Subcutaneous adipose tissue (tissue), 4 donors: Measurements from ENCODE around the gene BOLL. TPM values are rescaled to one million over a fixed set of nuclear protein-coding genes. Genes with fewer than 3 reads are reported as not detected.

Experiments
- total RNA-seq, 4 donors: library from RNA; depleted of rRNA; stranded (reverse); fragments of >200 nt; gene quantifications; one replicate each; pipeline ENCODE4 v1.1.0, GENCODE V29; 2016
- TF ChIP-seq, protein P1 (sequence below): fragments of 450-650 bp; IDR thresholded peaks from one replicate; pipeline ENCODE4 v1.5.1; 2016; ENCODE audit warnings: low read depth, mild to moderate bottlenecking, control low read depth, antibody characterized with exemption, moderate library complexity

The BOLL gene
- total RNA-seq, 4 donors from 2014 or later = not detected

DNA sequence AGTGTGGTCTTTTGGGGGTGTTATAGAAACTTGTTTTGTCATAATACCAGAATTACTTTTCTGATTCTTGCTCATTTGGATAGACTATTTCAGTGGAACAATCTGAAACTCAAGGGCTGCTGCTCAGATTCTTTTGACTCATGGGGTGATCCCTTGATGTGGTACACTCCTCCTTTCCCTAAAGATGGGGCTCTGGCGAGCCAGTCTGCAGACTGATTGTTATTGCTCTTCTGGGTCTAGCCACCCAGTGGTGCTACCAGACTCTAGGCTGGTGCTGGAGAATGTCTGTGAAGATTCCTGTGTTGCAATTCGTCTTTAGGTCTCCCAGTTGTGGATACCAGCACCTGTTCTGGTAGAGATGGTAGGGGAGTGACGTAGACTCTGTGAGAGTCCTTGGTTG, 84.2 kb downstream of the BOLL start:
- TF ChIP-seq, protein P1, sequence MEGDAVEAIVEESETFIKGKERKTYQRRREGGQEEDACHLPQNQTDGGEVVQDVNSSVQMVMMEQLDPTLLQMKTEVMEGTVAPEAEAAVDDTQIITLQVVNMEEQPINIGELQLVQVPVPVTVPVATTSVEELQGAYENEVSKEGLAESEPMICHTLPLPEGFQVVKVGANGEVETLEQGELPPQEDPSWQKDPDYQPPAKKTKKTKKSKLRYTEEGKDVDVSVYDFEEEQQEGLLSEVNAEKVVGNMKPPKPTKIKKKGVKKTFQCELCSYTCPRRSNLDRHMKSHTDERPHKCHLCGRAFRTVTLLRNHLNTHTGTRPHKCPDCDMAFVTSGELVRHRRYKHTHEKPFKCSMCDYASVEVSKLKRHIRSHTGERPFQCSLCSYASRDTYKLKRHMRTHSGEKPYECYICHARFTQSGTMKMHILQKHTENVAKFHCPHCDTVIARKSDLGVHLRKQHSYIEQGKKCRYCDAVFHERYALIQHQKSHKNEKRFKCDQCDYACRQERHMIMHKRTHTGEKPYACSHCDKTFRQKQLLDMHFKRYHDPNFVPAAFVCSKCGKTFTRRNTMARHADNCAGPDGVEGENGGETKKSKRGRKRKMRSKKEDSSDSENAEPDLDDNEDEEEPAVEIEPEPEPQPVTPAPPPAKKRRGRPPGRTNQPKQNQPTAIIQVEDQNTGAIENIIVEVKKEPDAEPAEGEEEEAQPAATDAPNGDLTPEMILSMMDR = no peak

DNA sequence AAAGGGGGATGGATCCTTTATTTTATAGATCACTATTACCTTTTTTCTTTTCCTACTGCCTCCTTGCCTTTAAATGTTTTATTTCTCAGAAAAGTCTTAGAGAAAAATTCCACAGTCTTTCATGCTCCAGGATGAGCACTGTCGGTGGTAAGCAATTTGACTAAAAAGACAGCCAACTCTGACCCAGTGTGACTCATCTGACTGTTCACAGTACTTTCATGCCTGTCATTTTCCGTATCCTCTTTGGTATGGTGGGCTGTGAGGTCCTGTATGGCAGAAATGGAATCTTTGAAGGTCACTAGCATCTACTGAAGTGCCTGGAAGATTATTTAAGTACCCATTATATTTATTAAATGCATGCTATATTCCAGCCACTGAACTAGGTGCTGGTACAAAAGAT, 107.6 kb downstream of the BOLL start:
- TF ChIP-seq, protein P1 = no peak

DNA sequence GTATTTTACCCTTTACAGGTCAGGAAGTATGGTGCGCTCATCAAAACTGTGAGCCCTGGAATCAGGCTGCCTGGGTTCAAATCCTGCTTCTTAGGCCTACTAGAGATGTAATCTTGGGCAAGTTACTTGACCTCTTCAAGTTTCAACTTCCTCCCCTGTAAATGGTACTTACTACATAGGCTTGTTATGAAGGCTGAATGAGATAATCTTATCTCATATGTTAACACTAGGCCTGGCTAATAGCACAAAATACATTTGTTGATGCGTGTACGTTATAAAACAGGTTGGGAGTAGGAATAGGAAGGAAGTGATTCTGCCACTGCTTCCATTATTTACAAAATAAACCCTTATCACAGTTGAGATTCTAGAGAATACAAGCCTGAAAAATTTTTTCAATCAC, 108.1 kb downstream of the BOLL start:
- TF ChIP-seq, protein P1 = no peak

Other genes with a start within 250 kb of the BOLL start
- gene RFTN2, start 109.7 kb downstream of the BOLL start, total RNA-seq = 10 to 100 TPM; 12.7 to 29.6 (median 23.0) TPM
- gene MARS2, start 80.0 kb downstream of the BOLL start, total RNA-seq = 1 to 10 TPM; 3.3 to 4.5 (median 4.1) TPM
- 10 to 100 TPM in 1 of 4 donors, 1 to 10 TPM in 3; 6.6 to 10.8 (median 8.3) TPM for gene PLCL1, start 19.3 kb upstream of the BOLL start, total RNA-seq